Caco-2 (cell line): Measurements from ENCODE around the gene RIPOR3. TPM values are rescaled to one million over a fixed set of nuclear protein-coding genes. Genes with fewer than 3 reads are reported as not detected.

Source experiments
- BruUV-seq: library from RNA; stranded (reverse); fragments of 400-500 nt; replicated peaks from 2 replicates; lab custom pipeline; 2021; lab: Mats Ljungman, UMichigan
- CTCF ChIA-PET: fragments of 300-600 bp; sonication (Branson Sonifier 250); formaldehyde crosslinking; loops from one replicate; lab custom pipeline; 2022; ENCODE audit warnings: antibody characterized with exemption; lab: Charles Lee
- POLR2A ChIA-PET: fragments of 300-600 bp; sonication (Branson Sonifier 250); formaldehyde crosslinking; loops from one replicate; lab custom pipeline; 2022; ENCODE audit warnings: antibody characterized with exemption; lab: Charles Lee
- DNase-seq, 2 experiments: peaks; one replicate each; pipeline versions ENCODE4 v3.0.0 to v3.0.0-alpha.2; 2020 to 2022
- H3K27me3 ChIP-seq: replicated peaks from 2 replicates; pipeline ENCODE4 v1.6.0; 2011; ENCODE audit warnings: low read length; ENCODE audit not compliant: control insufficient read depth, insufficient read depth
- H3K36me3 ChIP-seq: 2 replicates; pipeline ENCODE4 v1.5.1; 2011; ENCODE audit warnings: low read length; ENCODE audit not compliant: control insufficient read depth, insufficient read depth
- H3K4me1 ChIP-seq: fragments of 250-450 bp; sonication (Bioruptor Pico); 2 replicates; pipeline ENCODE4 v1.5.1; 2020; ENCODE audit warnings: mild to moderate bottlenecking
- H3K4me3 ChIP-seq: 2 replicates; pipeline ENCODE4 v1.5.1; 2011; ENCODE audit warnings: low read depth, mild to moderate bottlenecking, control low read depth, low read length
- H3K9me3 ChIP-seq: fragments of 250-450 bp; sonication (Bioruptor Pico); 2 replicates; pipeline ENCODE4 v1.5.1; 2020; ENCODE audit warnings: mild to moderate bottlenecking, moderate library complexity
- H3K27ac Mint-ChIP-seq: one replicate; pipeline ENCODE4 v1.8.0; 2022; ENCODE audit warnings: mixed read lengths; ENCODE audit not compliant: unreplicated experiment
- H3K27me3 Mint-ChIP-seq: one replicate; pipeline ENCODE4 v1.8.0; 2022; ENCODE audit warnings: mixed read lengths; ENCODE audit not compliant: insufficient read depth, unreplicated experiment
- H3K36me3 Mint-ChIP-seq: one replicate; pipeline ENCODE4 v1.8.0; 2022; ENCODE audit warnings: mild to moderate bottlenecking, mixed read lengths; ENCODE audit not compliant: insufficient read depth, unreplicated experiment
- H3K4me1 Mint-ChIP-seq: one replicate; pipeline ENCODE4 v1.8.0; 2022; ENCODE audit warnings: low read depth, mixed read lengths; ENCODE audit not compliant: unreplicated experiment
- H3K4me3 Mint-ChIP-seq: one replicate; pipeline ENCODE4 v1.8.0; 2022; ENCODE audit warnings: mild to moderate bottlenecking, moderate library complexity, mixed read lengths; ENCODE audit not compliant: unreplicated experiment
- H3K9me3 Mint-ChIP-seq: one replicate; pipeline ENCODE4 v1.8.0; 2022; ENCODE audit warnings: mixed read lengths; ENCODE audit not compliant: unreplicated experiment
- intact Hi-C: fragments of 100-400 bp; cut with micrococcal nuclease; formaldehyde crosslinking; loops from one replicate; pipeline ENCODE4 v1.10.0; 2022; ENCODE audit not compliant: unreplicated experiment
- total RNA-seq: library from RNA; stranded (reverse); gene quantifications from 2 replicates; pipeline ENCODE4 v1.2.3, GENCODE V29; 2022
- TF ChIP-seq, protein P1 (sequence below), 2 experiments: fragments of 200-600 bp in 1 of 2; IDR thresholded peaks; 1 replicate in 1 of 2; 2 replicates in 1 of 2; pipeline versions ENCODE4 v1.5.1 to v1.8.0; 2011 to 2022; ENCODE audit warnings: antibody characterized with exemption in 1 of 2, control low read depth in 1 of 2, inconsistent platforms in 1 of 2, low read depth in 1 of 2, low read length in 1 of 2, mild to moderate bottlenecking in 1 of 2, moderate library complexity in 1 of 2; ENCODE audit not compliant: insufficient read depth in 1 of 2, severe bottlenecking in 1 of 2, unreplicated experiment in 1 of 2

Gene RIPOR3
- total RNA-seq, 1 experiment from 2014 or later: 0.18 TPM

DNA sequence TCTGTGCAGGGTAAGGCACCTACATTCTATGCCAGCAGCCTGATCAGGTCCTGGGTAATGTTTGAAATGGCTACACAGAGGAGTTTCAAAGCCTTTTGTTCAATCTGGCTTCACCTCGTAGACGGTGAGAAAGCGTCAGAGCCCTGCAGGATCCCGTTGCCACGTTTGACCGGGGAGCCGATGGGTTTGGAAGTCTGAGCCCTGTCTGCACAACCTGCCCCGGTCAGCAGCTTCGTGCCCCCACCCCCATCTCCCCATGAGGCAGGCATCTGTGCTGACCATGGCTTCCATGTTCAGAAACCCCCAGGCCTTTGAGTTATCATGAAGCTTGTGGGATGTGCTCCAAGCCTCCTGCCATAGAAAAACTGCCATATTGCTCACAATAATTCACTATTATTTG is 117.2 kb downstream of the RIPOR3 start:
- no peak for DNase-seq
- Histone ChIP-seq H3K4me1 (peaks cover 6% of the 10 kb centered on the region; the same call in 1 of the 2 replicates), H3K4me3 (no peak overlapping the region), H3K36me3 (peaks cover 2% of the 10 kb centered on the region), H3K9me3 (no peaks in the 10 kb centered on the region), H3K27me3 (no peaks in the 10 kb centered on the region)
- peaks cover 7% of the 10 kb centered on the region for H3K4me1 Mint-ChIP-seq
- ChIA-PET POLR2A (interaction anchor here (0.7 kb wide), 1 partner anchor 358 kb away, joined by 4 read pairs; no protein-coding TSS in a partner anchor), CTCF (interaction anchor here (0.8 to 3.5 kb wide), 5 partner anchors 14 to 421 kb away, joined by 3 to 37 read pairs (median 10); partner anchors contain the start of gene PEDS1)
- intact Hi-C loops: no loop called here
- no peaks in the 10 kb centered on the region for H3K9me3 Mint-ChIP-seq
- no peaks in the 10 kb centered on the region for H3K27me3 Mint-ChIP-seq
- no peak overlapping the region for H3K27ac Mint-ChIP-seq
- BruUV-seq: no TSS peak
- no peak overlapping the region for H3K4me3 Mint-ChIP-seq
- TF ChIP-seq, protein P1, sequence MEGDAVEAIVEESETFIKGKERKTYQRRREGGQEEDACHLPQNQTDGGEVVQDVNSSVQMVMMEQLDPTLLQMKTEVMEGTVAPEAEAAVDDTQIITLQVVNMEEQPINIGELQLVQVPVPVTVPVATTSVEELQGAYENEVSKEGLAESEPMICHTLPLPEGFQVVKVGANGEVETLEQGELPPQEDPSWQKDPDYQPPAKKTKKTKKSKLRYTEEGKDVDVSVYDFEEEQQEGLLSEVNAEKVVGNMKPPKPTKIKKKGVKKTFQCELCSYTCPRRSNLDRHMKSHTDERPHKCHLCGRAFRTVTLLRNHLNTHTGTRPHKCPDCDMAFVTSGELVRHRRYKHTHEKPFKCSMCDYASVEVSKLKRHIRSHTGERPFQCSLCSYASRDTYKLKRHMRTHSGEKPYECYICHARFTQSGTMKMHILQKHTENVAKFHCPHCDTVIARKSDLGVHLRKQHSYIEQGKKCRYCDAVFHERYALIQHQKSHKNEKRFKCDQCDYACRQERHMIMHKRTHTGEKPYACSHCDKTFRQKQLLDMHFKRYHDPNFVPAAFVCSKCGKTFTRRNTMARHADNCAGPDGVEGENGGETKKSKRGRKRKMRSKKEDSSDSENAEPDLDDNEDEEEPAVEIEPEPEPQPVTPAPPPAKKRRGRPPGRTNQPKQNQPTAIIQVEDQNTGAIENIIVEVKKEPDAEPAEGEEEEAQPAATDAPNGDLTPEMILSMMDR (IDR thresholded peaks at IDR 0.05; ENCODE audit: insufficient read depth in 1 of 2, low read depth in 1 of 2, low read length in 1 of 2, severe bottlenecking in 1 of 2, unreplicated experiment in 1 of 2): no peak
- H3K36me3 Mint-ChIP-seq: peaks cover 52% of the 10 kb centered on the region

DNA sequence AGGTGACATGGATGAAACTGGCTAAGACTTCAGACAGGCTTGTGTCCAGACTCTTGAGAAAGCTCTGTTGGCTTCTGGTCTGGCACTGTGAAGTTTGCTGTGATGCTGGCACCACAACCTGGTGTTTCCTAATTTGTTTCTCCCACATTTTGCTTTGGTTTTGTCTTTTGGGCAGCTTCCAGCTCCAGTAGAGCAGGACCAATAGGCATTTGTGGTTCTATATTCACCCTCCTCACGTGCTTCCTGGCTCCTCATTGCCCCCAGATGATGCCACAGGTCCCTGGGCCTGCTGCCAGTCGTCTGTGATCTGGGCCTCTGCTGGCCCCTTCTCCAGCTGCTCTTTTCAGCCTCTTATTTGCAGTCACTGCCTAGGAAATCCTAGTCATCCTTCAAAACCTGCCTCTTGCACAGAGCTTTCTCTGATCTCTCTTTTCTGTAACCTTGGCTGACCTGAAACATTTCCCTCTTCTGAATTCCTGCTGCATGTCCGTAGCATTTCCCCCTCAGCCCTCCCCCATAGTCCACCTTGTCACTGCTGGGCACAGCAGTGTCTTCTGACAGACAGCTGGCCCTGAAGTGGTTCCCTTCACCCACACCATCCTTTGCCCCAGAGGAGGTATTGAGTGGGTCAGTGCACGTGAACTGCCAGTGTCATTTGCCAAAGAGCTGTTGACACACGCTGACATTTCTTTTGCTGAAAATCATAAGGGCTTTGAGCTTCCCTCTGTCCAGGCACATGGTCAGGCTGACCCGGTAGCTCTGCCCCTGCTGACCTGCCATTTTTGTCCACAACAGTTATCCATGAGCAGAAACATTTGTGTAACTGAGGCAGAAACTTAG is 118.2 kb downstream of the RIPOR3 start:
- CTCF ChIA-PET: interaction anchor here (0.7 to 3.3 kb wide), 6 partner anchors 21 to 343 kb away, joined by 3 to 20 read pairs (median 4); no protein-coding TSS in a partner anchor
- H3K9me3 ChIP-seq: no peaks in the 10 kb centered on the region
- intact Hi-C loops: no loop called here
- H3K27me3 ChIP-seq: no peaks in the 10 kb centered on the region
- H3K36me3 ChIP-seq: peaks cover 2% of the 10 kb centered on the region
- H3K4me3 ChIP-seq: no peak overlapping the region
- TF ChIP-seq, protein P1 (IDR thresholded peaks at IDR 0.05; ENCODE audit: insufficient read depth in 1 of 2, low read depth in 1 of 2, low read length in 1 of 2, severe bottlenecking in 1 of 2, unreplicated experiment in 1 of 2): no peak
- DNase-seq: no peak
- peaks cover 6% of the 10 kb centered on the region; the same call in 1 of the 2 replicates for H3K4me1 ChIP-seq
- no peaks in the 10 kb centered on the region for H3K9me3 Mint-ChIP-seq
- BruUV-seq: no TSS peak
- H3K27ac Mint-ChIP-seq: no peak overlapping the region
- POLR2A ChIA-PET: no interaction called here
- no peaks in the 10 kb centered on the region for H3K27me3 Mint-ChIP-seq
- H3K4me1 Mint-ChIP-seq: peaks cover 7% of the 10 kb centered on the region
- H3K36me3 Mint-ChIP-seq: peaks cover 55% of the 10 kb centered on the region
- no peak overlapping the region for H3K4me3 Mint-ChIP-seq

DNA sequence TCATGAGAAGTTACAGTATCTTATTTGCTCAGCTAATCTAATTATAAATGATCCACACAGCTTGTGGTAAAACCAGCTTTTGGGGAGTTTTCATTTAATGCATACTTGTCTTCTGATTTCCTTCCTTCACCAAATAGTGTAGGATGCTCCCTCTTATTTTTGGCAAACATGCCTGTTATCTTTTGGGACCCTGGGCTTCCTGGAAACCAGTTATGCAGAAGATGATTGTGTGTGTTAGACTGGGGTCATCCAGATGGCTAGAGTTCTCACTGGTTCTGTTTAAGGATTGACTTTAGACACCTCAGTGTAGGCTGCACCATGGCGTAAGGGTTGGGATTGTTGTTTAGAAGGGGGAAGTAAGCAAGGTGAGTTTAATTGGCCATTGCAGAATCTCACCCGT is 119.9 kb downstream of the RIPOR3 start:
- no peak for DNase-seq
- BruUV-seq: no TSS peak
- peaks cover 53% of the 10 kb centered on the region for H3K36me3 Mint-ChIP-seq

More for the DNA sequence above, 119.9 kb downstream of the RIPOR3 start:
- Histone ChIP-seq H3K36me3 (peaks cover 3% of the 10 kb centered on the region), H3K4me1 (peaks cover 6% of the 10 kb centered on the region; the same call in 1 of the 2 replicates), H3K27me3 (no peaks in the 10 kb centered on the region), H3K9me3 (no peaks in the 10 kb centered on the region), H3K4me3 (no peak overlapping the region)
- intact Hi-C loops: no loop called here
- Mint-ChIP-seq H3K4me3 (no peak overlapping the region), H3K4me1 (peaks cover 7% of the 10 kb centered on the region), H3K9me3 (no peaks in the 10 kb centered on the region), H3K27ac (no peak overlapping the region), H3K27me3 (no peaks in the 10 kb centered on the region)
- ChIA-PET CTCF (no interaction called here), POLR2A (no interaction called here)
- TF ChIP-seq, protein P1 (IDR thresholded peaks at IDR 0.05; ENCODE audit: insufficient read depth in 1 of 2, low read depth in 1 of 2, low read length in 1 of 2, severe bottlenecking in 1 of 2, unreplicated experiment in 1 of 2): no peak
